ENCODE measurements around the gene SLC22A7. TPM values are rescaled to one million over a fixed set of nuclear protein-coding genes. Genes with fewer than 3 reads are reported as not detected.

Gene SLC22A7
- total and polyA plus RNA-seq, 2 donors (not counting 1 experiment from before 2014, with no cell fraction given), result not detected

DNA sequence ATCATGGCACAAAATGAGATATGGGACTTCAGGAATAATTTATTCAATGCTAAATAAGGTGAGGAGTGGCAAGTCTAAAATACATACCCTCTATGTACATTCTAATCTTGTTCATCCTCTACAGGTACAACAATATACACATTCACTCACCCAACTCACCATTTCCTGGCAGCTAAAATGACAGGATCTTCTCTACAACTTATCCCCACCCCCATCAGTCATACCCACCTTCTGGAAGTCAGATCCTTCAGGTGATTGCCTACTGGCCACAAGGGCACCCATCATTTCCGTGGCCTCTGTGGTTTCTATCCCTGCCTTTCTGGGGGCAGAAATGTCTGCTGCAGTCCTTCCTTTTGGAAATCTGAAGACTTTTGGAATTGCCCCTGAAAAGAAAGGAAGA, 33.4 kb downstream of the SLC22A7 start:
- peak overlapping the region; percentile 18 for H3K4me2 ChIP-seq (replicated peaks; ENCODE audit: low read depth, low read length, poor library complexity, severe bottlenecking)
- WGBS (ENCODE audit: insufficient coverage), result no CpG with 5 or more reads among the region's 1 CpG
- no peak overlapping the region for H3K9ac ChIP-seq (ENCODE audit: low read length)
- DNase-seq (no peak), ATAC-seq (ENCODE audit: low read depth) (no peak)
- intact Hi-C loops (cut with micrococcal nuclease), result no loop called here
- TF ChIP-seq, protein P1, sequence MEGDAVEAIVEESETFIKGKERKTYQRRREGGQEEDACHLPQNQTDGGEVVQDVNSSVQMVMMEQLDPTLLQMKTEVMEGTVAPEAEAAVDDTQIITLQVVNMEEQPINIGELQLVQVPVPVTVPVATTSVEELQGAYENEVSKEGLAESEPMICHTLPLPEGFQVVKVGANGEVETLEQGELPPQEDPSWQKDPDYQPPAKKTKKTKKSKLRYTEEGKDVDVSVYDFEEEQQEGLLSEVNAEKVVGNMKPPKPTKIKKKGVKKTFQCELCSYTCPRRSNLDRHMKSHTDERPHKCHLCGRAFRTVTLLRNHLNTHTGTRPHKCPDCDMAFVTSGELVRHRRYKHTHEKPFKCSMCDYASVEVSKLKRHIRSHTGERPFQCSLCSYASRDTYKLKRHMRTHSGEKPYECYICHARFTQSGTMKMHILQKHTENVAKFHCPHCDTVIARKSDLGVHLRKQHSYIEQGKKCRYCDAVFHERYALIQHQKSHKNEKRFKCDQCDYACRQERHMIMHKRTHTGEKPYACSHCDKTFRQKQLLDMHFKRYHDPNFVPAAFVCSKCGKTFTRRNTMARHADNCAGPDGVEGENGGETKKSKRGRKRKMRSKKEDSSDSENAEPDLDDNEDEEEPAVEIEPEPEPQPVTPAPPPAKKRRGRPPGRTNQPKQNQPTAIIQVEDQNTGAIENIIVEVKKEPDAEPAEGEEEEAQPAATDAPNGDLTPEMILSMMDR (IDR thresholded peaks at IDR 0.05), result no peak
- no peak for TF ChIP-seq EZH2 (IDR thresholded peaks at IDR 0.05; ENCODE audit: borderline replicate concordance, insufficient read depth, low read depth, low read length, poor library complexity, severe bottlenecking)
- peaks cover 11 to 14% of the 10 kb centered on the region in 2 donors for H3K4me1 ChIP-seq (ENCODE audit: control insufficient read depth in 2 of 2, insufficient read depth in 2 of 2, low read length in 2 of 2)
- H3K27ac Mint-ChIP-seq, result no peak overlapping the region
- H3K27me3 ChIP-seq (replicated peaks in 1 of 4; ENCODE audit: control extremely low read depth in 1 of 4, control insufficient read depth in 3 of 4, insufficient read depth in 4 of 4, low read length in 3 of 4), result no peaks in the 10 kb centered on the region
- CTCF ChIA-PET, result no interaction called here
- peaks cover 10% of the 10 kb centered on the region for H3K79me2 ChIP-seq (ENCODE audit: control insufficient read depth, insufficient read depth, low read length)
- H4K20me1 ChIP-seq (ENCODE audit: control insufficient read depth, insufficient read depth, low read length, poor library complexity, severe bottlenecking), result peaks cover 7% of the 10 kb centered on the region
- no peak overlapping the region for H3K4me3 ChIP-seq (ENCODE audit: control extremely low read depth in 1 of 5, extremely low read depth in 1 of 5, insufficient read depth in 1 of 5, low read depth in 2 of 5, low read length in 4 of 5)
- H3K27ac ChIP-seq (ENCODE audit: low read length in 2 of 2), result no peak overlapping the region
- H3K4me1 Mint-ChIP-seq, result peaks cover 25% of the 10 kb centered on the region
- H3K27me3 Mint-ChIP-seq, result no peaks in the 10 kb centered on the region
- POLR2A ChIA-PET, result no interaction called here
- H3K9me3 Mint-ChIP-seq (ENCODE audit: insufficient read depth), result no peaks in the 10 kb centered on the region
- H3K9me3 ChIP-seq (ENCODE audit: control extremely low read depth in 1 of 3, control insufficient read depth in 2 of 3, insufficient read depth in 1 of 3, low read length in 2 of 3), result no peaks in the 10 kb centered on the region
- H3K36me3 ChIP-seq (replicated peaks in 1 of 2; ENCODE audit: control extremely low read depth in 1 of 2, control insufficient read depth in 1 of 2, extremely low read depth in 1 of 2, insufficient read depth in 2 of 2, low read length in 1 of 2), result peaks cover 2 to 19% of the 10 kb centered on the region in 2 experiments
- H3K4me3 Mint-ChIP-seq, result no peak overlapping the region
- no peak overlapping the region for H2AFZ ChIP-seq (ENCODE audit: insufficient read depth, low read depth, low read length, poor library complexity, severe bottlenecking)

DNA sequence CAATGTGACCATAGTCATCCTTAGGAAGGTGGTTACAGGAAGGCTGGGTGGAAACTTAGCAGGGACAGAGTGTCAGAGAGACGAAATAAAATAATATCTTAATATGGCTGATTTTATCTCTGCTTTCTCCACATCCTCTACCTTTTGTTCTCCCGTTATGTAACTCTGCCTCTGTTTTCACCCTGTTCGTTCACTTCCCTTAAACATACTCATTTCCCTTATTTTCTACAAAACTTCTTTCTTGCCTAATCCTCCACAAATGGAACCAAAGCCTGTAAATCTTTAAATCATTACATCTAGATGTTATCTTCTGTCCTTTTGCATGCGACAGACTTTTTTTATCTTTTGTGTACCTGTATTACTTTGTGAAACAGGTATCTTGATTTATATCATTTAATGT, 33.8 kb downstream of the SLC22A7 start:
- Histone ChIP-seq H3K36me3 (replicated peaks in 1 of 2; ENCODE audit: control extremely low read depth in 1 of 2, control insufficient read depth in 1 of 2, extremely low read depth in 1 of 2, insufficient read depth in 2 of 2, low read length in 1 of 2) (peaks cover 2 to 22% of the 10 kb centered on the region in 2 experiments), H2AFZ (ENCODE audit: insufficient read depth, low read depth, low read length, poor library complexity, severe bottlenecking) (no peak overlapping the region), H3K79me2 (ENCODE audit: control insufficient read depth, insufficient read depth, low read length) (peaks cover 10% of the 10 kb centered on the region), H3K27ac (ENCODE audit: low read length in 2 of 2) (no peak overlapping the region), H3K4me2 (replicated peaks; ENCODE audit: low read depth, low read length, poor library complexity, severe bottlenecking) (peak overlapping the region; percentile 18), H3K4me1 (ENCODE audit: control insufficient read depth in 2 of 2, insufficient read depth in 2 of 2, low read length in 2 of 2) (peaks cover 11 to 14% of the 10 kb centered on the region in 2 donors), H3K9ac (ENCODE audit: low read length) (no peak overlapping the region), H3K9me3 (ENCODE audit: control extremely low read depth in 1 of 3, control insufficient read depth in 2 of 3, insufficient read depth in 1 of 3, low read length in 2 of 3) (no peaks in the 10 kb centered on the region), H4K20me1 (ENCODE audit: control insufficient read depth, insufficient read depth, low read length, poor library complexity, severe bottlenecking) (peaks cover 7% of the 10 kb centered on the region), H3K4me3 (ENCODE audit: control extremely low read depth in 1 of 5, extremely low read depth in 1 of 5, insufficient read depth in 1 of 5, low read depth in 2 of 5, low read length in 4 of 5) (no peak overlapping the region), H3K27me3 (replicated peaks in 1 of 4; ENCODE audit: control extremely low read depth in 1 of 4, control insufficient read depth in 3 of 4, insufficient read depth in 4 of 4, low read length in 3 of 4) (no peaks in the 10 kb centered on the region)
- Mint-ChIP-seq H3K9me3 (ENCODE audit: insufficient read depth) (no peaks in the 10 kb centered on the region), H3K4me3 (no peak overlapping the region), H3K4me1 (peaks cover 25% of the 10 kb centered on the region), H3K27me3 (no peaks in the 10 kb centered on the region), H3K27ac (no peak overlapping the region)
- intact Hi-C loops (cut with micrococcal nuclease), result no loop called here
- 35% methylated on average over 2 of the region's 4 CpGs for WGBS (ENCODE audit: insufficient coverage)
- ATAC-seq (ENCODE audit: low read depth) (no peak), DNase-seq (no peak)
- TF ChIP-seq, protein P1 (IDR thresholded peaks at IDR 0.05), result no peak
- TF ChIP-seq EZH2 (IDR thresholded peaks at IDR 0.05; ENCODE audit: borderline replicate concordance, insufficient read depth, low read depth, low read length, poor library complexity, severe bottlenecking), result no peak
- POLR2A ChIA-PET, result no interaction called here
- CTCF ChIA-PET, result no interaction called here

Data from B cell (primary cell).